RCC 7860 (cell line): Measurements from ENCODE around the gene FAM25G.
A peak's percentile ranks its signal among the peaks of the same experiment; 100 is the strongest.
"Not testable (repeated sequence)": the region's sequence is repeated elsewhere in the genome, so short reads cannot be mapped to it uniquely, and the experiment has no call there.

Experiments used
- DNase-seq: peaks from one replicate; pipeline ENCODE4 v3.0.0-alpha.2; 2015; ENCODE audit warnings: low spot score
- FAIRE-seq: peaks from 2 replicates; lab custom pipeline; 2012; peaks lifted over from hg19 to GRCh38; lab: Jason Lieb, UNC

The FAM25G gene

GRCh38 chr10:47491600-47491999 is at the start of gene FAM25G:
Gene FAM25G (minus strand): TSS chr10:47491700. CDS start chr10:47491674, 26 bp downstream.
- not testable (repeated sequence) for DNase-seq, FAIRE-seq

DNA sequence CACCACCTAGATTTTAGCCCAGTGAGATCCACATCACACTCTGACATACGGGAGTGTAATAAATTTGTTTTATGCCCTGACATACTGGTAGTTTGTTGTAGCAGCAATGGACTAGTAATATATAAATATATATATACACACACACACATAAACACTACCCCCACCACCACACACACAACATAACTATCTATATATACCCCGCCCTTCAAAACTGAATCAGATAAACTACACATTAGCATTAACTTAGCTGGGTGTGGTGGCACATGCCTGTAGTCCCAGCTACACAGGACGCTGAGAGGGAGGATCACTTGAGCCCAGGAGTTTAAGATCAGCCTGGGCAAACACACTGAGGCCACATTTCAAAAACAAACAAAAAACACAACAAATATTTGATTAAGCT is 44.9 kb upstream of the FAM25G start:
- DNase-seq, FAIRE-seq: not testable (repeated sequence)

GRCh38 chr10:47523475-47523874 is 32.0 kb upstream of the FAM25G start, which contains the start of gene AGAP9:
Gene AGAP9 (minus strand): TSS chr10:47523638. CDS start chr10:47523526, 112 bp downstream.
- not testable (repeated sequence) for FAIRE-seq, DNase-seq

GRCh38 chr10:47502313-47502712 is 10.8 kb upstream of the FAM25G start:
- not testable (repeated sequence) for DNase-seq, FAIRE-seq

- DNase-seq = not testable (repeated sequence)
Measured at GRCh38 chr10:47494226-47494625, 2.7 kb upstream of the FAM25G start.

GRCh38 chr10:47489630-47490029 is 1.9 kb downstream of the FAM25G start:
- FAIRE-seq, DNase-seq: not testable (repeated sequence)

More at GRCh38 chr10:47494226-47494625, 2.7 kb upstream of the FAM25G start:
- FAIRE-seq = not testable (repeated sequence)

DNA sequence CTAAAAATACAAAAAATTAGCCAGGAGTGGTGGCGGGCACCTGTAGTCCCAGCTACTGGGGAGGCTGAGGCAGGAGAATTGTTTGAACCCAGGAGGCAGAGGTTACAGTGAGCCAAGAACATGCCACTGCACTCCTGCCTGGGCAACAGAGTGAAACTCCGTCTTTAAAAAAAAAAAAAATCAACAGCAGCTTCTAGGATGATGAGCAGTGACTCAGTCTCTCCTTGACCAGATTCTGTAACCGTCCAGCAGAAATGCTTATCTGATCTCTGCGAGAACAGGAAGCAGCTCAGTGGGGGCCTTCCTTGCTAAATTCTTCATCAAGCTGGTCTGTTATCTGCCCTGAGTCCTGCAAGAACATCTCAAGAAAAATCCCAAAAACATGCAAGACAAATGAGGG is 5.6 kb downstream of the FAM25G start:
- peak; percentile 84 for DNase-seq
- FAIRE-seq = not testable (repeated sequence)

- not testable (repeated sequence) for FAIRE-seq
Measured at GRCh38 chr10:47484786-47485185, 6.7 kb downstream of the FAM25G start.

GRCh38 chr10:47483923-47484322 is 7.6 kb downstream of the FAM25G start, which contains the start of gene ANXA8:
Gene ANXA8 (minus strand): TSS chr10:47484115. CDS start chr10:47483933, 182 bp downstream.
- DNase-seq, FAIRE-seq: not testable (repeated sequence)

More at GRCh38 chr10:47484786-47485185, 6.7 kb downstream of the FAM25G start:
- not testable (repeated sequence) for DNase-seq

GRCh38 chr10:47482367-47482766 is 9.1 kb downstream of the FAM25G start:
- FAIRE-seq, DNase-seq: not testable (repeated sequence)

DNA sequence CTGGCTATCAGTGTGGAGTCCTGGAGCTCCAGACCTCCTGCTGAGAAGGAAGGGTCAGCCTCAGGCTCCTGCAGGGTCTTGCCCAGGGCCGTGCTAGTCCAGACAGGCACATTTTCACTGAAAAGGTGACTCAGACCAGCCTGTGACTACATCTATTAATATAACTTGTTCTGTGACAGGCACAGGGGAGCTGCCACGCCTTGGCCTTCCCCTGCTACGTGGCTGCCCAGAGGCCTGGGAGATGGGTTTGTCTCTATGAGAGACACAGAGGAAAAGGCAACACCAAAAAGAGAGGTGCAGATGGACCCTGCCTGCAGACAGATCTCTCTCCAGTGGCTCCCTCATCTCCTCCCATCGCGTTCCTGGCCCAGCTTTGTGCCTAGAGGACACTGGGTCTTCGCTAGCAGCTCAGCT is 9.7 kb downstream of the FAM25G start:
- not testable (repeated sequence) for FAIRE-seq
- peak; percentile 46 for DNase-seq

GRCh38 chr10:47481182-47481766 is 10.2 kb downstream of the FAM25G start:
- DNase-seq (peak; percentile 93), FAIRE-seq (peak; percentile 98)

DNA sequence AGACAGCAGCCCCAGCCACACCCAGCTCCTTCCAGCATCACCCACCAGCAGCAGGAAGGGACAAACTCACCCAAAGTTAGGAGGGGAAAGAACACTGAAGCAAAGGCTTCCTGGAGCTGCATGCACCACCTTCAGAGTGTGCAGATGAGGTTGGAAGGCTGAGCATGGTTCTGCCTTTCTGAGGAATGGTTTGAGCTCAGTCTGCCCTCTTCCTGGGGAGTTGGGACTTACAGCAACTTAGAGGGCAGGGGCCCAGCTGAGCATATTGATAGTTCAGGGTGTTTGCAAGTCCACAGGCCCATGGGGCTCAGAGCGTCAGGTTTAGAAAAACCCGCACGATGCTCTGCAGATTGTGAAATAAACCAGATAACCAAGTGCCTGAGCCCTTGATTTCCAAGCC is 11.4 kb downstream of the FAM25G start:
- DNase-seq, FAIRE-seq: not testable (repeated sequence)

DNA sequence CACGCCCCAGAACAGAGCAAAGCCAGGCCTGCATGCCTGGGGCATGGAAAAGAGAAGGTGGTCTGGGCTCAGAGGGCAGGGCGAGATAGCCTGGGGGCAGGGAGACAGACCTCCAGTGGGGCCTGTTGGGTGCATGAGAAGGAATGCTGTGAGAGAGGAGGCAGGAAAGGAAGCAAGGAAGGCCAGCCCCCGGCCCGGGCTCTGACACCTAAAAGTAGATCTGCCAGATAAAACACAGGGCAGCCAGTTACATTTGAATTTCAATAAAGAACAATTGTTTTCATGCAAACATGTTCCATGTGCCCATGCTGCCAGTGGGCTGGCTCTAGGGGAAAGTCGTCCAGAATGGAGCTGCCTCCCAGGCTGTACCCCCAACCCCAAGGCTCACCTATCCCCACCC is 13.4 kb downstream of the FAM25G start:
- FAIRE-seq, DNase-seq: not testable (repeated sequence)

- not testable (repeated sequence) for FAIRE-seq, DNase-seq
Measured at GRCh38 chr10:47477078-47477477, 14.4 kb downstream of the FAM25G start.

- DNase-seq = not testable (repeated sequence)
Measured at GRCh38 chr10:47475101-47475500, 16.4 kb downstream of the FAM25G start.

GRCh38 chr10:47473516-47473915 is 18.0 kb downstream of the FAM25G start:
- not testable (repeated sequence) for DNase-seq, FAIRE-seq

More at GRCh38 chr10:47475101-47475500, 16.4 kb downstream of the FAM25G start:
- FAIRE-seq = not testable (repeated sequence)

GRCh38 chr10:47472647-47473046 is 18.9 kb downstream of the FAM25G start:
- not testable (repeated sequence) for DNase-seq
- FAIRE-seq = peak; percentile 74

- not testable (repeated sequence) for DNase-seq, FAIRE-seq
Measured at GRCh38 chr10:47472072-47472471, 19.4 kb downstream of the FAM25G start.

- not testable (repeated sequence) for DNase-seq, FAIRE-seq
Measured at GRCh38 chr10:47468731-47469528, 22.6 kb downstream of the FAM25G start.

GRCh38 chr10:47467957-47468356 is 23.5 kb downstream of the FAM25G start:
- not testable (repeated sequence) for FAIRE-seq, DNase-seq
